HepG2 (cell line): ENCODE measurements around the gene NEDD4L. TPM values are rescaled to one million over a fixed set of nuclear protein-coding genes. Genes with fewer than 3 reads are reported as not detected.

Source experiments
- CCAR2 ChIP-seq: fragments of 200-400 bp; formaldehyde crosslinking; optimal IDR thresholded peaks from 2 replicates; pipeline ENCODE3; 2018; ENCODE audit warnings: low read depth, mild to moderate bottlenecking, low read length, moderate library complexity
- HDAC2 ChIP-seq: sonication (generic); formaldehyde crosslinking; IDR thresholded peaks from 2 replicates; pipeline ENCODE4 v1.4.0; 2020; ENCODE audit warnings: missing genetic modification reagents
- MAFG ChIP-seq: sonication (generic); formaldehyde crosslinking; IDR thresholded peaks from 2 replicates; pipeline ENCODE4 v1.5.1; 2020; ENCODE audit warnings: mild to moderate bottlenecking, missing genetic modification reagents
- MAZ ChIP-seq, 2 experiments: sonication (generic) in 1 of 2; formaldehyde crosslinking in 1 of 2; IDR thresholded peaks; 2 replicates each; pipeline versions ENCODE4 v1.5.0 to v1.6.1; 2012 to 2020; ENCODE audit warnings: low read depth in 2 of 2, mild to moderate bottlenecking in 2 of 2, borderline replicate concordance in 1 of 2, improper control_type of control experiment in 1 of 2, low read length in 1 of 2, missing genetic modification reagents in 1 of 2, moderate library complexity in 1 of 2
- SMAD9 ChIP-seq: sonication (generic); formaldehyde crosslinking; IDR thresholded peaks from 2 replicates; pipeline ENCODE4 v1.5.1; 2020; ENCODE audit warnings: mild to moderate bottlenecking, missing genetic modification reagents
- ZBTB1 ChIP-seq: sonication (generic); formaldehyde crosslinking; IDR thresholded peaks from 2 replicates; pipeline ENCODE4 v1.4.0; 2020; ENCODE audit warnings: missing genetic modification reagents, borderline replicate concordance
- ZBTB8A ChIP-seq: sonication (generic); formaldehyde crosslinking; IDR thresholded peaks from 2 replicates; pipeline ENCODE4 v1.4.0; 2020; ENCODE audit warnings: mild to moderate bottlenecking, low read depth, missing genetic modification reagents, borderline replicate concordance
- ZNF260 ChIP-seq: sonication (generic); formaldehyde crosslinking; IDR thresholded peaks from 2 replicates; pipeline ENCODE4 v1.4.0; 2020; ENCODE audit warnings: missing genetic modification reagents, low read depth, mild to moderate bottlenecking, borderline replicate concordance
- ZNF34 ChIP-seq: sonication (generic); formaldehyde crosslinking; IDR thresholded peaks from 2 replicates; pipeline ENCODE4 v1.4.0; 2020; ENCODE audit warnings: mild to moderate bottlenecking, missing genetic modification reagents, borderline replicate concordance
- ZNF75D ChIP-seq: sonication (generic); formaldehyde crosslinking; IDR thresholded peaks from 2 replicates; pipeline ENCODE4 v1.8.1; 2023; ENCODE audit warnings: missing genetic modification reagents, mild to moderate bottlenecking, borderline replicate concordance
- polyA plus RNA-seq, 8 experiments: library from polyadenylated mRNA; depleted of rRNA in 3 of 8; stranded (reverse) in 7 of 8; unstranded in 1 of 8; fragments of >200 nt; fragmentation: Illumina TruSeq in 4 of 8; extraction: Trizol in 4 of 8; gene quantifications; 2 replicates each; pipeline versions ENCODE4 v1.2.1 to v1.2.3, GENCODE V29; 2011 to 2016; ENCODE audit warnings: low read depth in 4 of 8, missing spikeins in 1 of 8, mixed read lengths in 1 of 8; ENCODE audit not compliant: insufficient read depth in 1 of 8
- total RNA-seq, 5 experiments: library from RNA; depleted of rRNA; stranded (reverse); fragments of >200 nt; fragmentation: Illumina TruSeq; extraction: Trizol; gene quantifications; 2 replicates each; pipeline ENCODE4 v1.2.3, GENCODE V29; 2016; ENCODE audit warnings: low read depth in 1 of 5
- TF ChIP-seq, protein P1 (sequence below): sonication (generic); formaldehyde crosslinking; IDR thresholded peaks from 2 replicates; pipeline ENCODE4 v1.8.1; 2022; ENCODE audit warnings: low read depth, mild to moderate bottlenecking, missing genetic modification reagents
- TF ChIP-seq, protein P2 (sequence below): sonication (generic); formaldehyde crosslinking; IDR thresholded peaks from 2 replicates; pipeline ENCODE4 v1.4.0; 2020; ENCODE audit warnings: missing genetic modification reagents, borderline replicate concordance
- TF ChIP-seq, protein P3 (sequence below): sonication (generic); formaldehyde crosslinking; IDR thresholded peaks from 2 replicates; pipeline ENCODE4 v1.5.1; 2020; ENCODE audit warnings: missing genetic modification reagents, mild to moderate bottlenecking, borderline replicate concordance
- TF ChIP-seq, protein P4 (sequence below): IDR thresholded peaks from 2 replicates; pipeline ENCODE4 v1.6.1; 2016; ENCODE audit warnings: mild to moderate bottlenecking
- TF ChIP-seq, protein P5 (sequence below): sonication (generic); formaldehyde crosslinking; IDR thresholded peaks from 2 replicates; pipeline ENCODE4 v1.8.1; 2023; ENCODE audit warnings: mild to moderate bottlenecking, inconsistent platforms, moderate library complexity, missing genetic modification reagents, borderline replicate concordance

The NEDD4L gene
- total and polyA plus RNA-seq, 2 of the 13 experiments (the other 11 are each of a cell fraction or from before 2014, with no cell fraction given), result 168 to 390 TPM

DNA sequence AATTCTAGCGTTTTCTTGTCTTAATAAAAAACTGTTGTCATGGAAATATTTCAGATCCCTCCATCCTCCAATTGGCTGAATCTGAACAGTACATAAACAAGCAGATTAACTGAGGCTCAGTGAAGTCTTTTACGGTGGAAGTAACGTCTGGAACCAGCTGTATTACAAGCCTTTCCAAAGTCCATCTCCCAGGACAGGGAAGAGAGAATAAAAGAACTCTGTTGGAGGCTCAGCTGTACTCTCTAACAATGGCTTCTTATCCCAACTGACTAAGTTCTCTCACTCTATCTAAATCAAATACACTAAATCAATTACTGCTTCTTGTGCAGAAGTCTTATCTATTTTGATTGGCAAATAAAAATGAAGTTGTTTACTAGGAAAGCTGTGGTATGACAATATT lies 19.9 kb upstream of the NEDD4L start (continued):
- no peak for TF ChIP-seq ZNF75D (CRISPR knock-in tag)
- TF ChIP-seq ZBTB1 (CRISPR knock-in tag), result no peak
- TF ChIP-seq ZNF34 (CRISPR knock-in tag), result no peak
- TF ChIP-seq, protein P1, sequence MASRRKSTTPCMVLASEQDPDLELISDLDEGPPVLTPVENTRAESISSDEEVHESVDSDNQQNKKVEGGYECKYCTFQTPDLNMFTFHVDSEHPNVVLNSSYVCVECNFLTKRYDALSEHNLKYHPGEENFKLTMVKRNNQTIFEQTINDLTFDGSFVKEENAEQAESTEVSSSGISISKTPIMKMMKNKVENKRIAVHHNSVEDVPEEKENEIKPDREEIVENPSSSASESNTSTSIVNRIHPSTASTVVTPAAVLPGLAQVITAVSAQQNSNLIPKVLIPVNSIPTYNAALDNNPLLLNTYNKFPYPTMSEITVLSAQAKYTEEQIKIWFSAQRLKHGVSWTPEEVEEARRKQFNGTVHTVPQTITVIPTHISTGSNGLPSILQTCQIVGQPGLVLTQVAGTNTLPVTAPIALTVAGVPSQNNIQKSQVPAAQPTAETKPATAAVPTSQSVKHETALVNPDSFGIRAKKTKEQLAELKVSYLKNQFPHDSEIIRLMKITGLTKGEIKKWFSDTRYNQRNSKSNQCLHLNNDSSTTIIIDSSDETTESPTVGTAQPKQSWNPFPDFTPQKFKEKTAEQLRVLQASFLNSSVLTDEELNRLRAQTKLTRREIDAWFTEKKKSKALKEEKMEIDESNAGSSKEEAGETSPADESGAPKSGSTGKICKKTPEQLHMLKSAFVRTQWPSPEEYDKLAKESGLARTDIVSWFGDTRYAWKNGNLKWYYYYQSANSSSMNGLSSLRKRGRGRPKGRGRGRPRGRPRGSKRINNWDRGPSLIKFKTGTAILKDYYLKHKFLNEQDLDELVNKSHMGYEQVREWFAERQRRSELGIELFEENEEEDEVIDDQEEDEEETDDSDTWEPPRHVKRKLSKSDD, result no peak
- TF ChIP-seq HDAC2 (CRISPR knock-in tag), result peak; percentile 67
- no peak for TF ChIP-seq ZBTB8A (CRISPR knock-in tag)
- TF ChIP-seq MAFG (CRISPR knock-in tag), result no peak
- TF ChIP-seq ZNF260, result no peak
- TF ChIP-seq, protein P2, sequence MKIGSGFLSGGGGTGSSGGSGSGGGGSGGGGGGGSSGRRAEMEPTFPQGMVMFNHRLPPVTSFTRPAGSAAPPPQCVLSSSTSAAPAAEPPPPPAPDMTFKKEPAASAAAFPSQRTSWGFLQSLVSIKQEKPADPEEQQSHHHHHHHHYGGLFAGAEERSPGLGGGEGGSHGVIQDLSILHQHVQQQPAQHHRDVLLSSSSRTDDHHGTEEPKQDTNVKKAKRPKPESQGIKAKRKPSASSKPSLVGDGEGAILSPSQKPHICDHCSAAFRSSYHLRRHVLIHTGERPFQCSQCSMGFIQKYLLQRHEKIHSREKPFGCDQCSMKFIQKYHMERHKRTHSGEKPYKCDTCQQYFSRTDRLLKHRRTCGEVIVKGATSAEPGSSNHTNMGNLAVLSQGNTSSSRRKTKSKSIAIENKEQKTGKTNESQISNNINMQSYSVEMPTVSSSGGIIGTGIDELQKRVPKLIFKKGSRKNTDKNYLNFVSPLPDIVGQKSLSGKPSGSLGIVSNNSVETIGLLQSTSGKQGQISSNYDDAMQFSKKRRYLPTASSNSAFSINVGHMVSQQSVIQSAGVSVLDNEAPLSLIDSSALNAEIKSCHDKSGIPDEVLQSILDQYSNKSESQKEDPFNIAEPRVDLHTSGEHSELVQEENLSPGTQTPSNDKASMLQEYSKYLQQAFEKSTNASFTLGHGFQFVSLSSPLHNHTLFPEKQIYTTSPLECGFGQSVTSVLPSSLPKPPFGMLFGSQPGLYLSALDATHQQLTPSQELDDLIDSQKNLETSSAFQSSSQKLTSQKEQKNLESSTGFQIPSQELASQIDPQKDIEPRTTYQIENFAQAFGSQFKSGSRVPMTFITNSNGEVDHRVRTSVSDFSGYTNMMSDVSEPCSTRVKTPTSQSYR, result no peak
- TF ChIP-seq SMAD9 (CRISPR knock-in tag), result no peak
- TF ChIP-seq, protein P3, sequence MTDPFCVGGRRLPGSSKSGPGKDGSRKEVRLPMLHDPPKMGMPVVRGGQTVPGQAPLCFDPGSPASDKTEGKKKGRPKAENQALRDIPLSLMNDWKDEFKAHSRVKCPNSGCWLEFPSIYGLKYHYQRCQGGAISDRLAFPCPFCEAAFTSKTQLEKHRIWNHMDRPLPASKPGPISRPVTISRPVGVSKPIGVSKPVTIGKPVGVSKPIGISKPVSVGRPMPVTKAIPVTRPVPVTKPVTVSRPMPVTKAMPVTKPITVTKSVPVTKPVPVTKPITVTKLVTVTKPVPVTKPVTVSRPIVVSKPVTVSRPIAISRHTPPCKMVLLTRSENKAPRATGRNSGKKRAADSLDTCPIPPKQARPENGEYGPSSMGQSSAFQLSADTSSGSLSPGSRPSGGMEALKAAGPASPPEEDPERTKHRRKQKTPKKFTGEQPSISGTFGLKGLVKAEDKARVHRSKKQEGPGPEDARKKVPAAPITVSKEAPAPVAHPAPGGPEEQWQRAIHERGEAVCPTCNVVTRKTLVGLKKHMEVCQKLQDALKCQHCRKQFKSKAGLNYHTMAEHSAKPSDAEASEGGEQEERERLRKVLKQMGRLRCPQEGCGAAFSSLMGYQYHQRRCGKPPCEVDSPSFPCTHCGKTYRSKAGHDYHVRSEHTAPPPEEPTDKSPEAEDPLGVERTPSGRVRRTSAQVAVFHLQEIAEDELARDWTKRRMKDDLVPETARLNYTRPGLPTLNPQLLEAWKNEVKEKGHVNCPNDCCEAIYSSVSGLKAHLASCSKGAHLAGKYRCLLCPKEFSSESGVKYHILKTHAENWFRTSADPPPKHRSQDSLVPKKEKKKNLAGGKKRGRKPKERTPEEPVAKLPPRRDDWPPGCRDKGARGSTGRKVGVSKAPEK, result no peak
- no peak for TF ChIP-seq CCAR2
- TF ChIP-seq, protein P4, sequence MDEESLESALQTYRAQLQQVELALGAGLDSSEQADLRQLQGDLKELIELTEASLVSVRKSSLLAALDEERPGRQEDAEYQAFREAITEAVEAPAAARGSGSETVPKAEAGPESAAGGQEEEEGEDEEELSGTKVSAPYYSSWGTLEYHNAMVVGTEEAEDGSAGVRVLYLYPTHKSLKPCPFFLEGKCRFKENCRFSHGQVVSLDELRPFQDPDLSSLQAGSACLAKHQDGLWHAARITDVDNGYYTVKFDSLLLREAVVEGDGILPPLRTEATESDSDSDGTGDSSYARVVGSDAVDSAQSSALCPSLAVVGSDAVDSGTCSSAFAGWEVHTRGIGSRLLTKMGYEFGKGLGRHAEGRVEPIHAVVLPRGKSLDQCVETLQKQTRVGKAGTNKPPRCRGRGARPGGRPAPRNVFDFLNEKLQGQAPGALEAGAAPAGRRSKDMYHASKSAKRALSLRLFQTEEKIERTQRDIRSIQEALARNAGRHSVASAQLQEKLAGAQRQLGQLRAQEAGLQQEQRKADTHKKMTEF (CRISPR knock-in tag), result peak; percentile 37; the same call in 1 of the 2 replicates
- TF ChIP-seq, protein P5, sequence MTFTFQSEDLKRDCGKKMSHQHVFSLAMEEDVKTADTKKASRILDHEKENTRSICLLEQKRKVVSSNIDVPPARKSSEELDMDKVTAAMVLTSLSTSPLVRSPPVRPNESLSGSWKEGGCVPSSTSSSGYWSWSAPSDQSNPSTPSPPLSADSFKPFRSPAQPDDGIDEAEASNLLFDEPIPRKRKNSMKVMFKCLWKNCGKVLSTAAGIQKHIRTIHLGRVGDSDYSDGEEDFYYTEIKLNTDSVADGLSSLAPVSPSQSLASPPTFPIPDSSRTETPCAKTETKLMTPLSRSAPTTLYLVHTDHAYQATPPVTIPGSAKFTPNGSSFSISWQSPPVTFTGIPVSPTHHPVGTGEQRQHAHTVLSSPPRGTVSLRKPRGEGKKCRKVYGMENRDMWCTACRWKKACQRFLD (CRISPR knock-in tag), result no peak
- no peak for TF ChIP-seq MAZ (IDR thresholded peaks at IDR 0.05; ENCODE audit: borderline replicate concordance, low read depth, low read length)
- no peak for TF ChIP-seq MAZ (CRISPR knock-in tag; IDR thresholded peaks at IDR 0.05; ENCODE audit: low read depth)
